Measurements from ENCODE around the gene GDPD5. TPM values are rescaled to one million over a fixed set of nuclear protein-coding genes. Genes with fewer than 3 reads are reported as not detected.

GDPD5 gene
- total and polyA plus RNA-seq, 10 of the 15 experiments (the other 5 are each of a cell fraction or from before 2014, with no cell fraction given), result 0.10 to 30.0 (median 6.7) TPM

DNA sequence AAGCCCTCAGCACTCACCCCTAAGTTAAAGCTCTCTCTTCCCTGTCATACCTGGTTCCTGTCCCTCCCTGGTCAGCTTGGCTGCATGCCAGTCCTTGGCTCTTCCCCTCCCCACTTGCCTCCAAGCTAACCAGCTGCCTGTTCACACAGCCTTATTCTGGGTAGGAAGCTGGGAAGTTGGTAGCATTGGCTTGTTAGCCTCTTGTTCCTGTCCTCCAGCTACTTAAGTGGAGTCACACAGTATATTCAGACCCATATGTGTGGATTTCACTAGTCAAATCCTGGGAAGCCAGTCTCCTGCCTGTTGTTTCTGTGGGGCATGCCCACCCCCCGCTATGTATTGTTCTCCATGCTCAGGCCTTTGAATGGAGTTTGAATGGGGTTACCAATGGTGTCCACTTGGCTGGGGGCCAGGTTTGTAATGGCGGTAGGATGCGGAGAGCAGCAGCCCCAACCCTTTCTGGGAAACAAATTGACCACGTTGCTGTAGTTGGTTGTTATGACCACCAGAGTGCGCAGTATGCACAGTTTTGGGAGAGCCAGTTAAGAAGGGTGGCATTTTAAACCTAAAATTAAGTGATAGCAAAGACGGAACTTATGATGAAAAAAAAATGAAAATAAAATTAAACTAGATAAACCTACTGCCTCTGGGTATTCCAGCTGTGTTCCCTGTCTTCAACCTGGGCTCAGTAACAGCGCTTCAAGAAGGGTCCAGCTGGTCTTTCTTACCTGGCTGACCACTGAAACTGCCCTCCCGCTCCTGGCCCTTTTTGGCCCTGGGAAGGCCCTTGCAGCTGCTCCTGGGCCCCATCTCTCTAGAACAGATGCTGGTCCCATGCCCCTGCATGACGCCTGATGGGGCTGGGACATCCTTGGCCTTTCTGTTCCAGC lies 137.1 kb downstream of the GDPD5 start (continued):
- TF ChIP-seq FOS (IDR thresholded peaks at IDR 0.05; ENCODE audit: borderline replicate concordance, extremely low read depth, insufficient read length) (no peak), SMAD5 (IDR thresholded peaks at IDR 0.05; ENCODE audit: low read depth) (no peak), BMI1 (IDR thresholded peaks at IDR 0.05; ENCODE audit: borderline replicate concordance) (0 out of 2 replicates have a peak, but pooled peaks have one; percentile 15), SMAD1 (IDR thresholded peaks at IDR 0.05; ENCODE audit: low read depth, partially characterized antibody) (peak; percentile 81), ZNF24 (IDR thresholded peaks at IDR 0.05) (no peak), TCF12 (IDR thresholded peaks at IDR 0.05; ENCODE audit: low read depth, low read length) (no peak), MXI1 (IDR thresholded peaks at IDR 0.05; ENCODE audit: low read depth, low read length) (peak; percentile 30; the same call in 1 of the 2 replicates), IKZF2 (IDR thresholded peaks at IDR 0.05) (no peak), SP1 (IDR thresholded peaks at IDR 0.05; ENCODE audit: low read depth, low read length) (no peak), SMC3 (IDR thresholded peaks at IDR 0.05; ENCODE audit: borderline replicate concordance, low read length) (peak; percentile 81), RAD21 (IDR thresholded peaks at IDR 0.05; ENCODE audit: insufficient read depth, low read depth, low read length) (peak; percentile 77), YBX1 (IDR thresholded peaks at IDR 0.05) (no peak), SIX5 (IDR thresholded peaks at IDR 0.05; ENCODE audit: low read depth, low read length, severe bottlenecking) (no peak), YY1 (IDR thresholded peaks at IDR 0.05; ENCODE audit: low read depth, low read length) (peak; percentile 80)
- TF ChIP-seq, protein P1, sequence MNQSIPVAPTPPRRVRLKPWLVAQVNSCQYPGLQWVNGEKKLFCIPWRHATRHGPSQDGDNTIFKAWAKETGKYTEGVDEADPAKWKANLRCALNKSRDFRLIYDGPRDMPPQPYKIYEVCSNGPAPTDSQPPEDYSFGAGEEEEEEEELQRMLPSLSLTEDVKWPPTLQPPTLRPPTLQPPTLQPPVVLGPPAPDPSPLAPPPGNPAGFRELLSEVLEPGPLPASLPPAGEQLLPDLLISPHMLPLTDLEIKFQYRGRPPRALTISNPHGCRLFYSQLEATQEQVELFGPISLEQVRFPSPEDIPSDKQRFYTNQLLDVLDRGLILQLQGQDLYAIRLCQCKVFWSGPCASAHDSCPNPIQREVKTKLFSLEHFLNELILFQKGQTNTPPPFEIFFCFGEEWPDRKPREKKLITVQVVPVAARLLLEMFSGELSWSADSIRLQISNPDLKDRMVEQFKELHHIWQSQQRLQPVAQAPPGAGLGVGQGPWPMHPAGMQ (IDR thresholded peaks at IDR 0.05; ENCODE audit: borderline replicate concordance), result no peak
- TF ChIP-seq, protein P2, sequence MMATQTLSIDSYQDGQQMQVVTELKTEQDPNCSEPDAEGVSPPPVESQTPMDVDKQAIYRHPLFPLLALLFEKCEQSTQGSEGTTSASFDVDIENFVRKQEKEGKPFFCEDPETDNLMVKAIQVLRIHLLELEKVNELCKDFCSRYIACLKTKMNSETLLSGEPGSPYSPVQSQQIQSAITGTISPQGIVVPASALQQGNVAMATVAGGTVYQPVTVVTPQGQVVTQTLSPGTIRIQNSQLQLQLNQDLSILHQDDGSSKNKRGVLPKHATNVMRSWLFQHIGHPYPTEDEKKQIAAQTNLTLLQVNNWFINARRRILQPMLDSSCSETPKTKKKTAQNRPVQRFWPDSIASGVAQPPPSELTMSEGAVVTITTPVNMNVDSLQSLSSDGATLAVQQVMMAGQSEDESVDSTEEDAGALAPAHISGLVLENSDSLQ (IDR thresholded peaks at IDR 0.05), result no peak
- TF ChIP-seq, protein P3, sequence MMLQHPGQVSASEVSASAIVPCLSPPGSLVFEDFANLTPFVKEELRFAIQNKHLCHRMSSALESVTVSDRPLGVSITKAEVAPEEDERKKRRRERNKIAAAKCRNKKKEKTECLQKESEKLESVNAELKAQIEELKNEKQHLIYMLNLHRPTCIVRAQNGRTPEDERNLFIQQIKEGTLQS (IDR thresholded peaks at IDR 0.05; ENCODE audit: borderline replicate concordance, extremely low read depth, low read depth, low read length), result no peak
- TF ChIP-seq, protein P4, sequence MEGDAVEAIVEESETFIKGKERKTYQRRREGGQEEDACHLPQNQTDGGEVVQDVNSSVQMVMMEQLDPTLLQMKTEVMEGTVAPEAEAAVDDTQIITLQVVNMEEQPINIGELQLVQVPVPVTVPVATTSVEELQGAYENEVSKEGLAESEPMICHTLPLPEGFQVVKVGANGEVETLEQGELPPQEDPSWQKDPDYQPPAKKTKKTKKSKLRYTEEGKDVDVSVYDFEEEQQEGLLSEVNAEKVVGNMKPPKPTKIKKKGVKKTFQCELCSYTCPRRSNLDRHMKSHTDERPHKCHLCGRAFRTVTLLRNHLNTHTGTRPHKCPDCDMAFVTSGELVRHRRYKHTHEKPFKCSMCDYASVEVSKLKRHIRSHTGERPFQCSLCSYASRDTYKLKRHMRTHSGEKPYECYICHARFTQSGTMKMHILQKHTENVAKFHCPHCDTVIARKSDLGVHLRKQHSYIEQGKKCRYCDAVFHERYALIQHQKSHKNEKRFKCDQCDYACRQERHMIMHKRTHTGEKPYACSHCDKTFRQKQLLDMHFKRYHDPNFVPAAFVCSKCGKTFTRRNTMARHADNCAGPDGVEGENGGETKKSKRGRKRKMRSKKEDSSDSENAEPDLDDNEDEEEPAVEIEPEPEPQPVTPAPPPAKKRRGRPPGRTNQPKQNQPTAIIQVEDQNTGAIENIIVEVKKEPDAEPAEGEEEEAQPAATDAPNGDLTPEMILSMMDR (IDR thresholded peaks at IDR 0.05 in 2 of 3, conservative IDR thresholded peaks at IDR 0.05 in 1 of 3; ENCODE audit: control insufficient read depth in 2 of 3, extremely low read depth in 1 of 3, insufficient read depth in 1 of 3, low read depth in 3 of 3, low read length in 3 of 3), result peak; percentile 77 to 92 (median 80)
